Heart left ventricle (tissue), 13 donors: ENCODE results near the gene TERT.

Source experiments
- CTCF ChIP-seq, 12 donors: fragments of 200-600 bp; sonication (generic) in 4 of 12; IDR thresholded peaks; one replicate each; pipeline versions ENCODE4 v1.5.0 to v1.8.0; 2018 to 2022; ENCODE audit warnings: antibody characterized with exemption in 12 of 12, mild to moderate bottlenecking in 5 of 12
- POLR2A ChIP-seq, 2 donors: fragments of 450-650 bp; IDR thresholded peaks; one replicate each; pipeline ENCODE4 v1.6.1; 2017; ENCODE audit warnings: antibody characterized with exemption in 2 of 2, mild to moderate bottlenecking in 2 of 2, moderate library complexity in 2 of 2
- donor health status: ischemic (EF 13 %, LVEDD 7.1; RV severe dilation, severe dysfunction).
- donor health status: DM: no; HTN: yes; CAD: no.
- donor health status: DM: no; HTN: no; CAD: no.
- donor health status: ischemic (EF 25% LVEDD 6.9; RV normal size, moderate dysfunction).
- donor health status: ischemic (EF 25% LVEDD 5.7; RV mildly dilated, moderate dysfunction).
- donor health status: ischemic (EF 35%, LVEDD 5.7; RV mildly dilated, moderate dysfunction).
- donor health status: nonischemic (EF 11% LVEDD 7.7; RV severe dilation, severe dysfunction).
- donor health status: DM: yes; HTN: yes; CAD: no.
- donor health status: PGD.
- donor health status: ischemic (EF 29% LVEDD 5.4; RV normal size, mild dysfunction).
- donor health status: nonischemic (EF 23%, LVEDD 6.1; RV moderate dilation, normal function).

DNA sequence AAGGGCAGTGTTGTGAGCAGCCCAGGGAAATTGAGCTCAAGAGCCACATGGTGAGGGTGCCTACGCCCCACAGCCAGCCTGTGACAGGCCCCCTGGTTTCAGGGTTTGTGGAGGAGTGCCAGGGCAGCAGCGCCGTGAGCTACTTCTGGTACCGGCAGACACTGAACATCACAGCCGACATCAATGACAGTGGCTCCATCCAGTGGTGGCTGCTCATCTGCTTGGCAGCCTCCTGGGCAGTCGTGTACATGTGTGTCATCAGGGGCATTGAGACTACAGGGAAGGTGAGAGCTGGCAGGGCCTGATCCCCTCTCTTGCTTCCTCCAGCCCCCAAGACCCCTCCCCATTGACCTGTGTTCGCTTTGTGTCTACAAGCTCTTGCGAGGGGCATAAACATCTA is 59.5 kb downstream of the TERT start:
- no peak for TF ChIP-seq CTCF (IDR thresholded peaks at IDR 0.05)
- no peak for TF ChIP-seq POLR2A (IDR thresholded peaks at IDR 0.05)
